MG63 (cell line): ENCODE results near the gene FOXD2. TPM values are rescaled to one million over a fixed set of nuclear protein-coding genes. Genes with fewer than 3 reads are reported as not detected.
"Not testable (repeated sequence)": the region's sequence is repeated elsewhere in the genome, so short reads cannot be mapped to it uniquely, and the experiment has no call there.

Source experiments
- DNase-seq: peaks from one replicate; pipeline ENCODE4 v3.0.0-alpha.2; 2020
- H3K27me3 ChIP-seq: fragments of 250-450 bp; sonication (Bioruptor Pico); 2 replicates; pipeline ENCODE4 v1.5.1; 2020; ENCODE audit warnings: mild to moderate bottlenecking, moderate library complexity
- H3K36me3 ChIP-seq: fragments of 250-450 bp; sonication (Bioruptor Pico); 2 replicates; pipeline ENCODE4 v1.5.1; 2020; ENCODE audit warnings: mild to moderate bottlenecking, moderate library complexity
- H3K4me3 ChIP-seq: fragments of 250-450 bp; sonication (Bioruptor Pico); 2 replicates; pipeline ENCODE4 v1.5.1; 2020; ENCODE audit warnings: mild to moderate bottlenecking, moderate library complexity
- H3K9me3 ChIP-seq: fragments of 250-450 bp; sonication (Bioruptor Pico); 2 replicates; pipeline ENCODE4 v1.5.1; 2020; ENCODE audit warnings: mild to moderate bottlenecking, moderate library complexity
- total RNA-seq: library from RNA; depleted of rRNA; stranded (reverse); fragments of >200 nt; shearing (Covaris generic); gene quantifications from 2 replicates; pipeline ENCODE4 v1.2.3, GENCODE V29; 2014; ENCODE audit warnings: low replicate concordance

FOXD2 gene
- total RNA-seq, 1 experiment from 2014 or later: 0.03 TPM

GRCh38 chr1:47444562-47445465 lies 7.0 kb downstream of the FOXD2 start:
- Histone ChIP-seq H3K27me3 (no peaks in the 10 kb centered on the region), H3K36me3 (no peaks in the 10 kb centered on the region), H3K9me3 (no peaks in the 10 kb centered on the region), H3K4me3 (no peak overlapping the region)
- DNase-seq: no peak

- Histone ChIP-seq H3K27me3 (no peaks in the 10 kb centered on the region), H3K4me3 (no peak overlapping the region), H3K36me3 (no peaks in the 10 kb centered on the region), H3K9me3 (no peaks in the 10 kb centered on the region)
- DNase-seq: no peak
Observed at GRCh38 chr1:47445823-47446550, 8.1 kb downstream of the FOXD2 start.

GRCh38 chr1:47448462-47449222 lies 10.8 kb downstream of the FOXD2 start:
- DNase-seq: no peak
- Histone ChIP-seq H3K36me3 (no peaks in the 10 kb centered on the region), H3K9me3 (no peaks in the 10 kb centered on the region), H3K27me3 (no peaks in the 10 kb centered on the region), H3K4me3 (no peak overlapping the region)

- H3K36me3 ChIP-seq: no peaks in the 10 kb centered on the region
Observed at GRCh38 chr1:47449822-47450552, 12.1 kb downstream of the FOXD2 start.

GRCh38 chr1:47450606-47451005 lies 12.8 kb downstream of the FOXD2 start:
- Histone ChIP-seq H3K27me3 (no peaks in the 10 kb centered on the region), H3K36me3 (no peaks in the 10 kb centered on the region), H3K9me3 (no peaks in the 10 kb centered on the region), H3K4me3 (no peak overlapping the region)
- no peak for DNase-seq

More at GRCh38 chr1:47449822-47450552, 12.1 kb downstream of the FOXD2 start:
- Histone ChIP-seq H3K9me3 (no peaks in the 10 kb centered on the region), H3K4me3 (no peak overlapping the region), H3K27me3 (no peaks in the 10 kb centered on the region)
- no peak for DNase-seq

GRCh38 chr1:47452426-47452825 lies 14.6 kb downstream of the FOXD2 start:
- H3K9me3 ChIP-seq: no peaks in the 10 kb centered on the region
- H3K36me3 ChIP-seq: no peaks in the 10 kb centered on the region
- H3K27me3 ChIP-seq: no peaks in the 10 kb centered on the region
- DNase-seq: no peak
- no peak overlapping the region for H3K4me3 ChIP-seq

GRCh38 chr1:47453910-47454309 lies 16.1 kb downstream of the FOXD2 start:
- not testable (repeated sequence) for H3K4me3 ChIP-seq, DNase-seq, H3K27me3 ChIP-seq

GRCh38 chr1:47456250-47456649 lies 18.4 kb downstream of the FOXD2 start:
- no peak for DNase-seq
- peaks cover 12% of the 10 kb centered on the region for H3K27me3 ChIP-seq

More at GRCh38 chr1:47453910-47454309, 16.1 kb downstream of the FOXD2 start:
- H3K36me3 ChIP-seq, H3K9me3 ChIP-seq: not testable (repeated sequence)

GRCh38 chr1:47457547-47457946 lies 19.7 kb downstream of the FOXD2 start:
- H3K36me3 ChIP-seq, DNase-seq, H3K4me3 ChIP-seq, H3K9me3 ChIP-seq: not testable (repeated sequence)
- H3K27me3 ChIP-seq: peaks cover 17% of the 10 kb centered on the region

More at GRCh38 chr1:47456250-47456649, 18.4 kb downstream of the FOXD2 start:
- Histone ChIP-seq H3K9me3 (no peaks in the 10 kb centered on the region), H3K36me3 (no peaks in the 10 kb centered on the region), H3K4me3 (no peak overlapping the region)

- H3K9me3 ChIP-seq: no peaks in the 10 kb centered on the region
- H3K27me3 ChIP-seq: peaks cover 17% of the 10 kb centered on the region
- no peak for DNase-seq
- no peaks in the 10 kb centered on the region for H3K36me3 ChIP-seq
- no peak overlapping the region for H3K4me3 ChIP-seq
Observed at GRCh38 chr1:47459253-47459788, 21.5 kb downstream of the FOXD2 start.

GRCh38 chr1:47460040-47460439 lies 22.2 kb downstream of the FOXD2 start:
- Histone ChIP-seq H3K36me3 (no peaks in the 10 kb centered on the region), H3K4me3 (no peak overlapping the region), H3K9me3 (no peaks in the 10 kb centered on the region), H3K27me3 (peaks cover 17% of the 10 kb centered on the region)
- no peak for DNase-seq

GRCh38 chr1:47460456-47460855 lies 22.6 kb downstream of the FOXD2 start:
- DNase-seq: no peak
- no peaks in the 10 kb centered on the region for H3K36me3 ChIP-seq
- no peak overlapping the region for H3K4me3 ChIP-seq
- peaks cover 17% of the 10 kb centered on the region for H3K27me3 ChIP-seq
- H3K9me3 ChIP-seq: no peaks in the 10 kb centered on the region

- H3K36me3 ChIP-seq: no peaks in the 10 kb centered on the region
- no peaks in the 10 kb centered on the region for H3K9me3 ChIP-seq
- peak; percentile 32 for DNase-seq
- peaks cover 9% of the 10 kb centered on the region for H3K27me3 ChIP-seq
- no peak overlapping the region for H3K4me3 ChIP-seq
Observed at GRCh38 chr1:47465605-47466004, 27.8 kb downstream of the FOXD2 start.

GRCh38 chr1:47468709-47469389 lies 31.0 kb downstream of the FOXD2 start:
- no peaks in the 10 kb centered on the region for H3K36me3 ChIP-seq
- H3K27me3 ChIP-seq: no peaks in the 10 kb centered on the region
- no peak overlapping the region for H3K4me3 ChIP-seq
- DNase-seq: no peak
- H3K9me3 ChIP-seq: no peaks in the 10 kb centered on the region

- H3K27me3 ChIP-seq: no peaks in the 10 kb centered on the region
- H3K9me3 ChIP-seq: no peaks in the 10 kb centered on the region
- H3K36me3 ChIP-seq: no peaks in the 10 kb centered on the region
- DNase-seq: no peak
- H3K4me3 ChIP-seq: no peak overlapping the region
Observed at GRCh38 chr1:47469390-47469759, 31.5 kb downstream of the FOXD2 start.

- no peak for DNase-seq
- Histone ChIP-seq H3K27me3 (no peaks in the 10 kb centered on the region), H3K9me3 (no peaks in the 10 kb centered on the region), H3K36me3 (no peaks in the 10 kb centered on the region), H3K4me3 (no peak overlapping the region)
Observed at GRCh38 chr1:47469910-47470309, 32.1 kb downstream of the FOXD2 start.
